Choroid plexus epithelial cell (primary cell): ENCODE data around the gene HLA-G.

Experiments
- DNase-seq: peaks from one replicate; pipeline ENCODE4 v3.0.0-alpha.2; 2010; ENCODE audit warnings: low read depth
- H3K4me3 ChIP-seq: 2 replicates; pipeline ENCODE4 v1.5.1; 2011; ENCODE audit warnings: low read depth, mild to moderate bottlenecking, control low read depth, low read length, moderate library complexity
- TF ChIP-seq, protein P1 (sequence below): conservative IDR thresholded peaks from 2 replicates; pipeline ENCODE4 v1.5.1; 2011; ENCODE audit warnings: low read depth, mild to moderate bottlenecking, control low read depth, inconsistent platforms, low read length, moderate library complexity

Gene HLA-G

DNA sequence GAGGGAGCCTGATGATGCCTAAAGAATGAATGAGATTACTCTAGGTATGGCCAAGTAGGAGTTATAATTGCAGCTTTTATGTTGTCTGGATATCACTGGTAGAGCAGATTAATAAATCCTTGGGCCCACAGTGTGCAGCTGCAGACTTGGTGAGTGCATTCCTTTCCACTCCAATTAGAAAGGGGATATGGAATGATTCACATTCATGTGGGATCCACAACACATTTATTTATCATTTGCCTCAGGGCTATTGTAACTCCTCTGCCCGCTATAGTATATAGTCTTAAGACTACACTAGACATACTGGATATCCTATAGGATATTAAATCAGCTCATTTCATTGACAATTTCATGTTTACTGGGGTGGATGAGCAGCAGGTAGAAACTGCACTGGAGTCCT, 11.6 kb upstream of the HLA-G start:
- DNase-seq, result no peak
- H3K4me3 ChIP-seq, result no peak overlapping the region

DNA sequence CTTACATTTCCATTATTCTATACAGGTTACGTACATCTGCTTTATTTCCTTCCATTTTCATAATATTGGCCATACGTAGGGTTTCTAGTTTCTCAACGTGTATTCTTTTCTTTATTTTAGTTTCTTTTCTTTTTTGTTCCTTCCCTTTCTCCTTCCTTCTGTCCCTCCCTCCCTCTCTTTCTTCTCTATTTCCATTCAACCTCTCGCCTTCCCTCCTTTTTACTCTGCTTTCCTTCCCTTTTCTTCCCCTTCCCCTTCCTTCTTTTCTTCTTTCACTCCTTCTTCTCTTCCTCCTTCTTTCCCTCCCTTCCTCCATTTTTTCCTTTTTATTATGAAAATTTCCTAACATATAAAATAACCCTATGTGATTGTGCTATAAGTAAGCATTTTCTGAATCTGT, 8.7 kb upstream of the HLA-G start:
- DNase-seq, result no peak
- H3K4me3 ChIP-seq, result no peak overlapping the region
- TF ChIP-seq, protein P1, sequence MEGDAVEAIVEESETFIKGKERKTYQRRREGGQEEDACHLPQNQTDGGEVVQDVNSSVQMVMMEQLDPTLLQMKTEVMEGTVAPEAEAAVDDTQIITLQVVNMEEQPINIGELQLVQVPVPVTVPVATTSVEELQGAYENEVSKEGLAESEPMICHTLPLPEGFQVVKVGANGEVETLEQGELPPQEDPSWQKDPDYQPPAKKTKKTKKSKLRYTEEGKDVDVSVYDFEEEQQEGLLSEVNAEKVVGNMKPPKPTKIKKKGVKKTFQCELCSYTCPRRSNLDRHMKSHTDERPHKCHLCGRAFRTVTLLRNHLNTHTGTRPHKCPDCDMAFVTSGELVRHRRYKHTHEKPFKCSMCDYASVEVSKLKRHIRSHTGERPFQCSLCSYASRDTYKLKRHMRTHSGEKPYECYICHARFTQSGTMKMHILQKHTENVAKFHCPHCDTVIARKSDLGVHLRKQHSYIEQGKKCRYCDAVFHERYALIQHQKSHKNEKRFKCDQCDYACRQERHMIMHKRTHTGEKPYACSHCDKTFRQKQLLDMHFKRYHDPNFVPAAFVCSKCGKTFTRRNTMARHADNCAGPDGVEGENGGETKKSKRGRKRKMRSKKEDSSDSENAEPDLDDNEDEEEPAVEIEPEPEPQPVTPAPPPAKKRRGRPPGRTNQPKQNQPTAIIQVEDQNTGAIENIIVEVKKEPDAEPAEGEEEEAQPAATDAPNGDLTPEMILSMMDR, result no peak

More for the DNA sequence above, 11.6 kb upstream of the HLA-G start:
- TF ChIP-seq, protein P1, result no peak

DNA sequence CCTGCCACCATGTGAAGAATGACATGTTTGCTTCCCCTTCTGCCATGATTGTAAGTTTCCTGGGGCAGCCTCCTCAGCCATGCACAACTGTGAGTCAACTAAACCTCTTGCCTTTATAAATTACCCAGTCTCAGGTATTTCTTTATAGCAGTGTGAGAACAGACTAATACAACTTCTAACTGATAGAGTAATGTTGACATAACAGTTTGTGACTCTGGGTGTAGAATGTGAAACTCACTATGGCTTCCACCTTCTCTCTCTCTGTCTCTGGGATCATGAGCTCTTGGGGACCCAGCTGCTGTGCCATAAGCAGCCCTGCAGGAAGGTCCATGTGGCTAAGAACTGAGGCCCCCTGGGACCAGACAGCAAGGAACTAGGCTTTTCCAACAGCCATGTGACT, 3.5 kb upstream of the HLA-G start:
- H3K4me3 ChIP-seq, result no peak overlapping the region
- DNase-seq, result no peak
- TF ChIP-seq, protein P1, result no peak

DNA sequence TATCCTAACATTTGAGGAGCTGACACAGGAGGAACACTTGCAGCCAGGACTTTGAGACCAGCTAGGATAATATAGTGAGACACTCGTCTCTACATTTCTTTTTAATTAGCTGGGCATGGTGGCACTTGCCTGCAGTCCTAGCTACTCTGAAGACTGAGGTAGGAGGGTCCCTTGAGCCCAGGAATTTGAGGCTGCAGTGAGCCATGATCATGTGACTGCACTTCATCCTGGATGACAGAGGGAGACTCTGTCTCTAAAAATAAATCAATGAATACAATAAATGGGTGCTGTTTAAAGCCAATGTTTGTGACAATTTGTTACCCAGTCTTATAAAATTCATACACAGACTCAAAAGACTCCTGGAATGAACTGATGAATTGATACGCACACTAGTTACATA, 1.8 kb upstream of the HLA-G start:
- no peak for DNase-seq
- TF ChIP-seq, protein P1, result no peak
- H3K4me3 ChIP-seq, result no peak overlapping the region

DNA sequence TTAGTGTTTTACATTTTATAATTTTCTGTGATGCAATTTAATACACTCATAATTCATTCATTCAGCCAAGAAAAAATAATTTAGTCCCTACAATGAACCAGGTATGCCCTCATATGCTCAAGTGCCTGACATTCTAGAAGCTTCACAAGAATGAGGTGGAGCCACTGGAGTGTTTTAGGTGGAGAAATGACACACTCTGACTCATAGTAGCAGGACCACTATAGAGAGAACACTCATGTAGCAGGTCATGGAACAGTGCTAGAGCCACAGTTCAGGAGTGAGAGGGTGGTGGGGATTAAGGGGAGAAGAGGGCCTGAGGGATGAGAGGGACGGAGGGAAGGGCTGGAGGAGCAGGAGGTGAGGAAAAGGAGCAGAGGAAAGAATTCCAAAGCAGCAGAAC, 1.4 kb upstream of the HLA-G start:
- DNase-seq, result no peak
- no peak overlapping the region for H3K4me3 ChIP-seq
- TF ChIP-seq, protein P1, result no peak

DNA sequence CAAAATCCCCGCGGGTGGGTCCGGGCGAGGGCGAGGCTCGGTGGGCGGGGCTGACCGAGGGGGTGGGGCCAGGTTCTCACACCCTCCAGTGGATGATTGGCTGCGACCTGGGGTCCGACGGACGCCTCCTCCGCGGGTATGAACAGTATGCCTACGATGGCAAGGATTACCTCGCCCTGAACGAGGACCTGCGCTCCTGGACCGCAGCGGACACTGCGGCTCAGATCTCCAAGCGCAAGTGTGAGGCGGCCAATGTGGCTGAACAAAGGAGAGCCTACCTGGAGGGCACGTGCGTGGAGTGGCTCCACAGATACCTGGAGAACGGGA, 809 bp downstream of the HLA-G start:
- no peak overlapping the region for H3K4me3 ChIP-seq
- TF ChIP-seq, protein P1, result no peak
- no peak for DNase-seq

DNA sequence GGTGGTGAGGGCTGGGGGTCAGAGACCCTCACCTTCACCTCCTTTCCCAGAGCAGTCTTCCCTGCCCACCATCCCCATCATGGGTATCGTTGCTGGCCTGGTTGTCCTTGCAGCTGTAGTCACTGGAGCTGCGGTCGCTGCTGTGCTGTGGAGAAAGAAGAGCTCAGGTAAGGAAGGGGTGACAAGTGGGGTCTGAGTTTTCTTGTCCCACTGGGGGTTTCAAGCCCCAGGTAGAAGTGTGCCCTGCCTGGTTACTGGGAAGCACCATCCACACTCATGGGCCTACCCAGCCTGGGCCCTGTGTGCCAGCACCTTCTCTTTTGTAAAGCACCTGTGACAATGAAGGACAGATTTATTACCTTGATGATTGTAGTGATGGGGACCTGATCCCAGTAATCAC, 2.1 kb downstream of the HLA-G start:
- DNase-seq, result no peak
- TF ChIP-seq, protein P1, result no peak
- H3K4me3 ChIP-seq, result no peak overlapping the region
